ENCODE results near the gene FAF2.

The FAF2 gene

GRCh38 chr5:176528301-176528700, 80.1 kb downstream of the FAF2 start:
- Histone ChIP-seq H3K9me3 (ENCODE audit: control insufficient read depth, low read length) (no peaks in the 10 kb centered on the region), H3K79me1 (replicated peaks; ENCODE audit: low read length, poor library complexity, severe bottlenecking) (peaks cover 32% of the 10 kb centered on the region), H3K23ac (ENCODE audit: low read length in 2 of 2) (no peak overlapping the region), H3K4me1 (ENCODE audit: control insufficient read depth, insufficient read depth, low read depth, low read length) (peaks cover 27% of the 10 kb centered on the region), H3K14ac (ENCODE audit: low read length in 2 of 2) (no peak overlapping the region), H3K27me3 (ENCODE audit: control insufficient read depth in 1 of 2, insufficient read depth in 1 of 2, low read length in 2 of 2) (no peaks in the 10 kb centered on the region), H2BK5ac (ENCODE audit: low read depth, low read length, poor library complexity, severe bottlenecking) (no peak overlapping the region), H4K91ac (ENCODE audit: low read length) (no peak overlapping the region), H3K18ac (ENCODE audit: low read depth in 1 of 2, low read length in 2 of 2) (no peak overlapping the region), H2AK5ac (ENCODE audit: low read length, severe bottlenecking) (no peak overlapping the region), H3K4me3 (ENCODE audit: insufficient read depth in 1 of 2, low read depth in 1 of 2, low read length in 2 of 2) (peak overlapping the region in 1 of 2 experiments; percentile 36), H3K4me2 (ENCODE audit: low read length, poor library complexity, severe bottlenecking) (no peak overlapping the region), H3K36me3 (ENCODE audit: control insufficient read depth in 1 of 2, insufficient read depth in 2 of 2, low read depth in 1 of 2, low read length in 2 of 2) (peaks cover 44 to 65% of the 10 kb centered on the region in 2 experiments), H2BK12ac (ENCODE audit: low read length in 2 of 2) (no peak overlapping the region), H3K27ac (ENCODE audit: low read length, poor library complexity, severe bottlenecking) (no peak overlapping the region), H2BK15ac (ENCODE audit: low read depth, poor library complexity, severe bottlenecking) (no peak overlapping the region), H3K4ac (ENCODE audit: low read depth in 1 of 2, low read length in 2 of 2) (no peak overlapping the region), H2AFZ (ENCODE audit: low read depth, low read length) (no peak overlapping the region), H3K9ac (ENCODE audit: low read length) (peak overlapping the region; percentile 6), H4K8ac (ENCODE audit: low read length) (no peak overlapping the region), H2BK120ac (ENCODE audit: low read depth, low read length) (no peak overlapping the region)
- WGBS, result 93% methylated on average over 11 of the region's 11 CpGs
- no peak for DNase-seq

GRCh38 chr5:176528761-176529115, 80.6 kb downstream of the FAF2 start:
- H3K27ac ChIP-seq (ENCODE audit: low read length, poor library complexity, severe bottlenecking), result no peak overlapping the region
- no peaks in the 10 kb centered on the region for H3K27me3 ChIP-seq (ENCODE audit: control insufficient read depth in 1 of 2, insufficient read depth in 1 of 2, low read length in 2 of 2)
- H4K8ac ChIP-seq (ENCODE audit: low read length), result no peak overlapping the region
- peaks cover 44 to 67% of the 10 kb centered on the region in 2 experiments for H3K36me3 ChIP-seq (ENCODE audit: control insufficient read depth in 1 of 2, insufficient read depth in 2 of 2, low read depth in 1 of 2, low read length in 2 of 2)
- no peak overlapping the region for H4K91ac ChIP-seq (ENCODE audit: low read length)
- H3K4me3 ChIP-seq (ENCODE audit: insufficient read depth in 1 of 2, low read depth in 1 of 2, low read length in 2 of 2), result no peak overlapping the region
- H2BK15ac ChIP-seq (ENCODE audit: low read depth, poor library complexity, severe bottlenecking), result no peak overlapping the region
- no peak overlapping the region for H3K23ac ChIP-seq (ENCODE audit: low read length in 2 of 2)
- H2BK12ac ChIP-seq (ENCODE audit: low read length in 2 of 2), result no peak overlapping the region
- no peak overlapping the region for H2BK120ac ChIP-seq (ENCODE audit: low read depth, low read length)
- no peaks in the 10 kb centered on the region for H3K9me3 ChIP-seq (ENCODE audit: control insufficient read depth, low read length)
- H3K9ac ChIP-seq (ENCODE audit: low read length), result no peak overlapping the region
- peaks cover 31% of the 10 kb centered on the region for H3K4me1 ChIP-seq (ENCODE audit: control insufficient read depth, insufficient read depth, low read depth, low read length)
- no peak overlapping the region for H3K18ac ChIP-seq (ENCODE audit: low read depth in 1 of 2, low read length in 2 of 2)
- no peak overlapping the region for H2AFZ ChIP-seq (ENCODE audit: low read depth, low read length)
- H3K79me1 ChIP-seq (replicated peaks; ENCODE audit: low read length, poor library complexity, severe bottlenecking), result peaks cover 32% of the 10 kb centered on the region
- H3K4me2 ChIP-seq (ENCODE audit: low read length, poor library complexity, severe bottlenecking), result no peak overlapping the region
- no peak overlapping the region for H3K14ac ChIP-seq (ENCODE audit: low read length in 2 of 2)
- DNase-seq, result no peak
- H3K4ac ChIP-seq (ENCODE audit: low read depth in 1 of 2, low read length in 2 of 2), result no peak overlapping the region
- H2AK5ac ChIP-seq (ENCODE audit: low read length, severe bottlenecking), result no peak overlapping the region
- H2BK5ac ChIP-seq (ENCODE audit: low read depth, low read length, poor library complexity, severe bottlenecking), result no peak overlapping the region
- WGBS, result 95% methylated on average over 17 of the region's 17 CpGs

DNA sequence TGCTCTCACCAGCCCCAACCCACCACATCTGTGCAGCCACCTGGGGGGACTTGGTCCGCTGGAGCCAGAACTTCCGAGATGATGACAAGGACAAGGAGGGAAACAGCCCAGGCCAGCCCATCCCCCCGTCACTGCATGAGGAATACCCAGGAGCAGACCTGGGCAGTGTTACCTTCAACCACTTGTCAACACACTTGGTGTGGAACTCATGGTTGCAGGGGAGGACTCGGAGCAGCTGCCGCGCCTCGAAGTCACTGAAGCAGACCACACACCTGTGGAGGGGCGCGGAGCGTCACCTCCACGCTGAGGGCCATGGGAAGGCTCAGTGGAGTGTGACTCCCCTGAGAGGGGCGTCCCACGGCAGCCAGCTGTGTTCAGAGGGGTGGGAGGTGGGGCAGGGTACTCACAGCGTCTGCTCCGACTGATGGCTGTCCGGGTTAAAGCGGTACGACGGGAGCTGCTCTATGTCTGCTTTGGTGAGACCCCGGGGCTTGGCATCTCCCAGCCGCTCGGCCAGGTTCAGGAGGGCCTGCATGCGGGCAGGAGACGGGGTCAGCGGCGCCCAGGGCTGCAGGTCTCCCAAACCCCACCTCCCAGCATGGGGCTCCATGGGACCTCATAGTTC, 81.0 kb downstream of the FAF2 start:
- Histone ChIP-seq H2AK5ac (ENCODE audit: low read length, severe bottlenecking) (no peak overlapping the region), H2BK12ac (ENCODE audit: low read length in 2 of 2) (no peak overlapping the region), H3K4ac (ENCODE audit: low read depth in 1 of 2, low read length in 2 of 2) (no peak overlapping the region), H3K36me3 (ENCODE audit: control insufficient read depth in 1 of 2, insufficient read depth in 2 of 2, low read depth in 1 of 2, low read length in 2 of 2) (peaks cover 44 to 70% of the 10 kb centered on the region in 2 experiments), H4K91ac (ENCODE audit: low read length) (no peak overlapping the region), H3K9ac (ENCODE audit: low read length) (no peak overlapping the region), H3K27me3 (ENCODE audit: control insufficient read depth in 1 of 2, insufficient read depth in 1 of 2, low read length in 2 of 2) (no peaks in the 10 kb centered on the region), H2BK120ac (ENCODE audit: low read depth, low read length) (no peak overlapping the region), H3K27ac (ENCODE audit: low read length, poor library complexity, severe bottlenecking) (no peak overlapping the region), H3K4me2 (ENCODE audit: low read length, poor library complexity, severe bottlenecking) (no peak overlapping the region), H2BK15ac (ENCODE audit: low read depth, poor library complexity, severe bottlenecking) (no peak overlapping the region), H2AFZ (ENCODE audit: low read depth, low read length) (no peak overlapping the region), H3K4me3 (ENCODE audit: insufficient read depth in 1 of 2, low read depth in 1 of 2, low read length in 2 of 2) (no peak overlapping the region), H3K23ac (ENCODE audit: low read length in 2 of 2) (no peak overlapping the region), H3K79me1 (replicated peaks; ENCODE audit: low read length, poor library complexity, severe bottlenecking) (peaks cover 32% of the 10 kb centered on the region), H4K8ac (ENCODE audit: low read length) (no peak overlapping the region), H3K4me1 (ENCODE audit: control insufficient read depth, insufficient read depth, low read depth, low read length) (peaks cover 36% of the 10 kb centered on the region), H2BK5ac (ENCODE audit: low read depth, low read length, poor library complexity, severe bottlenecking) (no peak overlapping the region), H3K9me3 (ENCODE audit: control insufficient read depth, low read length) (no peaks in the 10 kb centered on the region), H3K14ac (ENCODE audit: low read length in 2 of 2) (no peak overlapping the region), H3K18ac (ENCODE audit: low read depth in 1 of 2, low read length in 2 of 2) (no peak overlapping the region)
- 96% methylated on average over 22 of the region's 26 CpGs for WGBS
- DNase-seq, result no peak

GRCh38 chr5:176529741-176530141, 81.6 kb downstream of the FAF2 start:
- Histone ChIP-seq H3K18ac (ENCODE audit: low read depth in 1 of 2, low read length in 2 of 2) (no peak overlapping the region), H4K91ac (ENCODE audit: low read length) (no peak overlapping the region), H2AK5ac (ENCODE audit: low read length, severe bottlenecking) (no peak overlapping the region), H2BK12ac (ENCODE audit: low read length in 2 of 2) (no peak overlapping the region), H3K23ac (ENCODE audit: low read length in 2 of 2) (no peak overlapping the region), H3K27me3 (ENCODE audit: control insufficient read depth in 1 of 2, insufficient read depth in 1 of 2, low read length in 2 of 2) (no peaks in the 10 kb centered on the region), H3K4me1 (ENCODE audit: control insufficient read depth, insufficient read depth, low read depth, low read length) (peaks cover 42% of the 10 kb centered on the region), H3K4me2 (ENCODE audit: low read length, poor library complexity, severe bottlenecking) (no peak overlapping the region), H3K4ac (ENCODE audit: low read depth in 1 of 2, low read length in 2 of 2) (no peak overlapping the region), H2AFZ (ENCODE audit: low read depth, low read length) (no peak overlapping the region), H2BK15ac (ENCODE audit: low read depth, poor library complexity, severe bottlenecking) (no peak overlapping the region), H3K36me3 (ENCODE audit: control insufficient read depth in 1 of 2, insufficient read depth in 2 of 2, low read depth in 1 of 2, low read length in 2 of 2) (peaks cover 44 to 73% of the 10 kb centered on the region in 2 experiments), H3K27ac (ENCODE audit: low read length, poor library complexity, severe bottlenecking) (no peak overlapping the region), H3K9me3 (ENCODE audit: control insufficient read depth, low read length) (no peaks in the 10 kb centered on the region), H4K8ac (ENCODE audit: low read length) (no peak overlapping the region), H3K14ac (ENCODE audit: low read length in 2 of 2) (no peak overlapping the region), H2BK120ac (ENCODE audit: low read depth, low read length) (no peak overlapping the region), H3K9ac (ENCODE audit: low read length) (no peak overlapping the region), H3K4me3 (ENCODE audit: insufficient read depth in 1 of 2, low read depth in 1 of 2, low read length in 2 of 2) (no peak overlapping the region), H3K79me1 (replicated peaks; ENCODE audit: low read length, poor library complexity, severe bottlenecking) (peaks cover 32% of the 10 kb centered on the region), H2BK5ac (ENCODE audit: low read depth, low read length, poor library complexity, severe bottlenecking) (no peak overlapping the region)
- DNase-seq, result no peak
- 96% methylated on average over 9 of the region's 11 CpGs for WGBS
